ENCODE data around the gene HAPLN1.

The HAPLN1 gene

DNA sequence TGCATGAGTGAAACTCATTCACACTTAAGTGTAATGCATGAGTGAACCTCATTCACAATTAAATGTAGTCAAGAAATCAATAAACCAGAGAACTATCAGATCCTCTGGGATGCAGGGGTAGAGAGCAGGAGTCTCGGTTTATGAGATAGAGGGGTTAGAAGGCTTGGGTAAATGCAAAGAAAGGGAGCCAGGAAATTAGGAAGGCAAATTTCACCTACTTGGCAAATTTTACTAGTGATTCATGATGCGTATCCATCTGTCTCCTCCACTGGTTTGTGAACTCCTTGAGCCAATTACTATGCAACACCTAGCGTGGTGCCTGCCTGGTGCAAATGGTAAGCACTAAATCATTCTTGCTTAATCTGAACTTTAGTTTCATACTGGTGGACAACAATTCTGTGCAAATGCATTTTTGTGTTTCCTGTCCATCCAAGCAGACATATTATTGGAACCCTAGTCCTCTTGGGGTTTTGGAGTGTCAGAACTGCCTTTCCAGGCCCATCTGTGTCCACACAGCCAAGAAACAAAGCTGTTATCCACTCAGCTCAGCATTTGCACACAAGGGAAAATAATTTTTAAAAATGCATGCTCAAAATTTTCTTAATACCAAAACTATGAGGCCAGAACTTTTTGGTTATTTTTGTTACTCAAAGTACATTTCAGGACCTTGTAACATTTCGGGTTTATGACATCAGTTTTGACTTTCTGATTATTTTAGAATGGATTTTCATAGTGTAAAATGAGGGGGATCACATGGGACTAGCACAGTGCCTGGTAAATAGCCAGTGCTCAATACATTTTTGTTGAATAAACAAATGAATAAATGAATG lies 5.2 kb downstream of the HAPLN1 start:
- DNase-seq: peak; percentile 67

GRCh38 chr5:83714810-83715209 lies 5.8 kb downstream of the HAPLN1 start:
- DNase-seq: peak; percentile 71

DNA sequence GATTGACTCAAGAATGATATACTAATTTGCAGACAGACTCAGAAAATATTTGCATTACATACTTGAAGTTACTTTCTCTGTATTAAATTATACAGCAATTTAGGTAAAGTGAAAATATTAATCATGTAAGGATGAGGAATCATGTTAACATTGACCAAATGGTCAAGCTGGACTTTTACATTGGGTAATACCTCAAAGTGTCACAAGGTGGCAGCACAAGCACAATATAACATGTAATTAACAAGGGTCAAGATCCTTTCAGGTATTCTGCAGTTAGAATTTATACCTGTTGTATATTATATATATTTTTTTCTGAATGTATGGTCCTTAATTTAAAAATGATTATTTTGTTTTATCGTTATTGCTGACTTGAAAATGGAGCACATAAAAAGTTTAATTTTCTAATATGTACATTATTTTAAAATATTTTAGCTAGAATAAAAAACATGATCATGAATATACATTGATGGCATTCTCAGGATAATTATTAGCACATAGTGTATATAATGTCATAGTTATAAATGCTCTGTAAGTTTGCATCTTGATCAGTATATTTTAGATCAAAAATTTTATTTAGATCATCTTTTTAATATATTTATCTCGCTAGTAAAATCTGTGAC lies 8.6 kb downstream of the HAPLN1 start:
- peak; percentile 25 for DNase-seq

- DNase-seq: no peak
Observed at GRCh38 chr5:83709973-83710372, 10.7 kb downstream of the HAPLN1 start.

- DNase-seq: no peak
Observed at GRCh38 chr5:83708170-83708569, 12.5 kb downstream of the HAPLN1 start.

- DNase-seq: no peak
Observed at GRCh38 chr5:83703059-83703458, 17.6 kb downstream of the HAPLN1 start.

DNA sequence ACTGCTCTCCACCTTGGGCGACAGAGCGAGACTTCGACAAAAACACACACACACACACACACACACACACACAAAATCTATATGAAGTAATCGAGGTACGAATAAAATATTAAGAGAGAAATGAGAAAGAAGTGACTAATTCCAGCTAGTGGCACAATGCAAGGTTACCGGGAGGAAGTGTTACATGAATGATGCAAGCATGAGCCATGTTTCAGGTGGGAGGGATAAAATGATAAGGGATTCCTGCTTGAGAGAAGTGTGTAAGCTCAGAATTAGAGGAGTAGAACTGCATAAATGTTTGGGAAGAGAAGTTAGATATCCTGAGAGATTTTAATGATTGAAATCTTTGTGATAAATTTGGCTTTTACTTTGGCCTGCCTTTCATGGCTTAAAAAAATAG lies 18.8 kb downstream of the HAPLN1 start:
- peak; percentile 8 for DNase-seq

DNA sequence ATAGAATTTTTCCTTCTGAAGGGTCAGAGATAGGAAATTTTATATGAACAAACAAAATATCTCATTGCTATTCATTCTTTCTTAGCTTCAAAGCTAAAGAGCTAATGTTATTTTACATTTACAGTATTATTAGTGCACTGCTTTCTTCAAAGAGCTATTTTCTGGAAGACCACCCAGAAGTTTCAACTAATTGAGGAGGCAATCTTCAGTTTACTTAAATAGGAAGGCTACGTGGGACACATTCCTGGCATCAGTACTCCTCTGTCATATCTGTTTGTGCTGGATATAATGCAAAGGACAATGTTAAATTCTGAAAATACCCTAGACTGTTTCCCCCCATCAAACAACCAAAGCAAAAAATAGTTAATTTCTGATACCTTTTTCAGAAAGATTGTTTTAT lies 30.8 kb downstream of the HAPLN1 start:
- DNase-seq: no peak

GRCh38 chr5:83688281-83688680 lies 32.4 kb downstream of the HAPLN1 start:
- DNase-seq: no peak

DNA sequence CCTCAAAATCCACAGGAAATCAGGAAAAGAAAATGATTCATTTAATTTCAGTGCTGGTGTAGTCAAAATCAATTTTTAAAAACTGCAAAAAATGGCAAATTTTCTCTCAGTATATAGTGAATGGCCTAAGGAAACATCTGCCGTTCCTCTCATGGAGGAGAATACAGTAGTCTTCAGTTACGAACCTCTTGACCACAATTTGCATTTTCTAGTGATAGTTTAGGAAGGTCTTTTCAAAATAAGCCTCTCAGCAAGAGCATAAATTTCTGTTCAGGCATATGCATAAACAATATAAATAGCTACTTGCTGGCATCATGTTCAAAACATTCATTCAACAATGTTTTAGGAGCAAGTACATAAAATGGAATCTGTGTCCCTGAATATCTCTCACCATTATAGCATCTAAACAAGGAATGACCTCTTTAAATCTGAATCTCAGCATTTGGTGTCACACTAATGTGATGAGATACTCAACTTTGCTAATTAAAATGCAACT lies 33.5 kb downstream of the HAPLN1 start:
- DNase-seq: peak; percentile 4

GRCh38 chr5:83686251-83686650 lies 34.4 kb downstream of the HAPLN1 start:
- DNase-seq: no peak

DNA sequence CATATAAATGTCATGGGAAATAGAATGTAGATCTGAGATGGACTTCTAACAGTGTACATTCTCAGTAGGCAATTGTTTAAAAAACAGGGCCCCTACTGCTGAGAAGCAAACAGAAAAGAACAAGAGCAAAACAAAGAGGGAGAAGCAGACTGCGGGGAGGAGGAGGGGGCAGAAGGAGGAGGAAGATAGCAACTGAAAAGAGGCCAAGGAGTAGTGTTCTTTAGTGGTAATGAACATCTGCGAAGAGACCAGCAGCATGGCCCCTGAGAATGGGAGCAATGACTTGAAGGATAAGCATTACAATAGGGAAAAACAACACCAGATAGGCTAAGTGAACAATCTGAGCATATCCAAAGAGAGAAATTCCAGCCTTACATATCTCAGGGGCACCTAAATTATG lies 36.8 kb downstream of the HAPLN1 start:
- DNase-seq: no peak

GRCh38 chr5:83672646-83673045 lies 48.0 kb downstream of the HAPLN1 start:
- DNase-seq: no peak

DNA sequence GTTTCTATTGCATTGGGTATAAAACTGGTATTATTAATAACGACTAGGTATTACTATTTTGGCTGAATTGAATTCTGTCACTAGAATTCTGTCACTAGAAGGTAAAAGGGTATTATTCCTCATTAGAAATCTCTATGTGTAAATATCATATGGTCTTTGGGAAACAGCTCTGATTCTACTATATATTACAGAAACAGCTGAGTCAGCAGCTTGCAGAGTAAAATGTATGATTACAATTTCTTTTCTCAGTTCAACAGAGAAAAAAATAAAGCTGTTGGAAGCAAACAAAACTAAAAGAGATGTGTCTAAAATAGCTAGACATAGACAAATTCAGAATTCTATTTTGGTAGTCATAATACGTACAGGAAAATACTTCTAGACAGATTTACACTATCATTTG lies 48.5 kb downstream of the HAPLN1 start:
- no peak for DNase-seq

- DNase-seq: no peak
Observed at GRCh38 chr5:83665631-83666030, 55.0 kb downstream of the HAPLN1 start.

- DNase-seq: no peak
Observed at GRCh38 chr5:83662558-83662957, 58.1 kb downstream of the HAPLN1 start.

GRCh38 chr5:83657807-83658525 lies 62.7 kb downstream of the HAPLN1 start:
- no peak for DNase-seq

DNA sequence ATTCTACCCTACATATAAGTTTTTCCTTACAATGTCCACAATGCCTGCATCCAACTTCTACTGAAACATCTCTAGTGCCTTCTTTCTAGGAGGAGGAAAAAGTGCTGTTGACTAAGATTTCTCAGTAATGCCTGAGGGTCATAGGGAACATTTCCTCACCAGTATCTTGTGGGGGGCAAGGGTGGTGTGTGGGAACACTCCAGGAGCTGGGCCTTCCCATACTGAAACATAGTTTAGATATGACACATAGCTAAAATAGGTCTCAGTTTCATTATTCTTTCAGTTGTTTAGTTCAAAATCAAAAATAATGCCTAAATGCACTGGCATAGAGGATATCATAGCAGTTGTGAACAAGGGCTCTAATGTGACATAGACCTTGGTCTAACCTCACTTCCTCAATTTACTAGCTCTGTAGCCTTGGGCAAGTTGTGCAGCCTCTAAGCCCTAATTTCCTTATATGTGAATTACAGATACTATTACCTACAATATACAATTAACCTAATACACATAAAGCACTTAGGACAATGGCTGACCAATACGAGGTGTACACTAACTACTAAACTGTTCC lies 66.1 kb downstream of the HAPLN1 start:
- DNase-seq: no peak

- no peak for DNase-seq
Observed at GRCh38 chr5:83653669-83654068, 67.0 kb downstream of the HAPLN1 start.

GRCh38 chr5:83645936-83646335 lies 74.7 kb downstream of the HAPLN1 start:
- no peak for DNase-seq

GRCh38 chr5:83644301-83644700 lies 76.4 kb downstream of the HAPLN1 start:
- no peak for DNase-seq

- DNase-seq: no peak
Observed at GRCh38 chr5:83641946-83642345, 78.7 kb downstream of the HAPLN1 start.

- no peak for DNase-seq
Observed at GRCh38 chr5:83639911-83640310, 80.7 kb downstream of the HAPLN1 start.
